HG03565 (cell line): ENCODE results near the gene PARN.
A peak's percentile ranks its signal among the peaks of the same experiment; 100 is the strongest.
"Not testable (repeated sequence)": the region's sequence is repeated elsewhere in the genome, so short reads cannot be mapped to it uniquely, and the experiment has no call there.

Experiments used
- ATAC-seq: cut with Tn5 transposase; IDR thresholded peaks from one replicate; pipeline ENCODE4 v1.9.1; 2021; ENCODE audit warnings: mild to moderate bottlenecking, moderate library complexity; ENCODE audit not compliant: unreplicated experiment

The PARN gene

DNA sequence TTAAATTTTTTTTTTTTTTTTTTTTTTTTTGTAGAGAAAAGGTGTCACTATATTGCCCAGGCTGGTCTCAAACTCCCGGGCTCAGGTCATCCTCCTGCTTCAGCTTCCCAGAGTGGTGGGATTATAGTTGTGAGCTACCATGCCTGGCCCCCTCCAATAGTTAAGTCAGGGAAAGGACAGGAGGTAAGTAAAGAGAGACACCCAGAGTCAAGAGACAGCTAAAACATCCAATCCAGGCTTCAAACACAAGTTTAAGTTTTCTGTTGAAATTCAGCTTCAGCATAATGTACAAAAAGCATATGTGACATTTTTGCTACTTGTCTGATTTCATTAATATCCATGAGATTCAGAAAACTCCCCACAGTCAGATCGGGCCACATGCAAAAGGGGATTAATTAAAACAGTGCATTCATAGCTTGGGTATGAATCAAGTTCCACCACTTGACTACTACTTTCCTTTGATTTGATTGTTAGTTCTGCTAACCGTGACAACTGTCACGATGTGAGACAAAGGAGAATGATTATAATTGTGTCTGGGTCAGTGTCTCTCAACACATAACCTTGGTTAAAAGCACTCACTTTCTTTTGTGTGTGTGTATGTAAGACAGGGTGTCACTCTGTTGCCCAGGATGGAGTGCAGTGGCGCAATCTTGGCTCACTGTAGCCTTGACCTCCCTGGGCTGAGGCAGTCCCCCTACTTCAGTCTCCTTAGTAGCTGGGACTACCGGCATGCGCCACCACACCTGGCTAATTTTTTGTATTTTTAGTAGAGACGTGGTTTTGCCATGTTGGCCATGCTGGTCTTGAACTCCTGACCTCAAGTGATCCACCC, 184.9 kb downstream of the PARN start:
- ATAC-seq: no peak

DNA sequence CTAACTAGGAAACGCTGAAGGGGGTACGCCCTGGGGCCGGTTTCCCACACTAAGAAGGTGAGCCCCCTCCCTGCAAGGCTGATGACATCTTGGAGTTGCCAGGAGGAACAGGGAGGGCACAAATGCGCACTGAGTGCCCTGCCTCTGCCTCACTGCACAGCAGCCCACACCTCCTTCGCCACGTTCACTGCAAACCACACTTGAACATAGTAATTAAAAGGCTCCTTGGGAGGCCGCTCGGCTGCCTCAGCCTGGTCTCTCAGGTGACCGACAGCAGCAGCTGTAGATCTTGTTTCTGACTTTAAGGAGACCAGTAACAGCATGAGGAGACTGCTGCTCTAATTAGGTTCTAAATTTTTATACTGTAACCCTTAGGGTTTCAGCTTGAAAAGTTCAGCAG, 188.5 kb downstream of the PARN start:
- ATAC-seq: not testable (repeated sequence)

DNA sequence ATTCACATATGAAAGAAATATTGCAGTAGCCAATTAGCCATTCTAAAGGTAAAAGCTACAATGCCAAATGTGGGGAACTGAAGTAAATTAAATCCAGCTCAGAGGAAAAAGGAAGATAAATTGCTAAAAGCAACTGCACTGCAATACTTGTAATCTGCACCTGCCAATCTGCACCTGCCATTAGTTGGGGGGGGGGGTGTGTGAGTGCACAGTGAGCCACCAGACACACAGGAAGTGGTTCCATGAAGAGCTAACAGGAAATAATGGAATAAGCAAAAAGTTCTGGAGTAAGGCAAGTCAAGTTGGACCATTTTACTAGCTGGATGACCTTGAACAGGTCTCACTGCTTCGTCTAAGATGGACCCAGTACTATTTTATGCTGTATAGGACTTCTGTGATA, 191.8 kb downstream of the PARN start:
- no peak for ATAC-seq

DNA sequence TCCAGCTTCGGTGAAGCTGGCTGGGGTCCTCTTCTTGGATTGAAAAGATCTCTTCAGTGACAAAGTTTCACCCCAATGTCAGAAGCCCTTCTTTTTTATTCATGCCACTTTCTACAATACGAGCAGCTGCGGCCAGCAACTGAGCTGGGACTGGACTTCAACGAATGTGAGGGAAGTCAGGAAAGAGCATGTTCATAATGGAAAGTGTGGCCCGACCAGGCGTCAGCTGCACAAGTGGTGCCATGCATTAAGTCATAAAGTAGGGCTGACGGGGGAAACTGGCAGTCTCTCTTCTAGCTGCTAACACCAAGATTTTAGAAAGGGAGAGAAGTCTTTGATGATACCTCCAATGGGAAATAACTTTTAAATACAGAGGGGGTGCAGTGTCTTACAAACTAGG, 192.6 kb downstream of the PARN start:
- no peak for ATAC-seq

DNA sequence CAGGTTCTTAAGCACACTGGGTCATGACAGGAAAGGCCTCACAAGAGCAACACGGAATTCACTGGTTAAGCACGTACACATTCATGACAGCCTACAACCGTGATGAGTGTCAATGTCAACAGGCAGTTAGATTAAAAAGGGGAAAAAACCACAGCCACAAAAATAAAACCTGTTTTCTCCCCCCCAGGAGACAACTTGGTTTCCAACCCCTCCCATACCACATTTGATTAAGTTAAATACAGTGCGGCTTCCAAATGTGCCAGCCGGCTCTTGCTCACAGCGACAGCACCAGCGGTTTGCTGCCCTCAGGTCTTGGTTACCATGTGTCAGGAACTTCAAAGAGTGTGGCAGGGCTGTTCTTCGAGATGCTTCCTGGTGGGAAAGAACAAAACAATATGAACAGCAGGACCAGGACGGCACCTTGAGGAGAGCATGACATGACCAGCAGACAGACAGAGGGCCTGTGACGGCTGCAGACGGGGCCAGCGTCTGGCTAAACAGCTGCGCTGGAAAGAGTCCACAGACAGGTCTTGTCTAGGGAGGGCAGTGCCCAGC, 193.6 kb downstream of the PARN start:
- no peak for ATAC-seq

DNA sequence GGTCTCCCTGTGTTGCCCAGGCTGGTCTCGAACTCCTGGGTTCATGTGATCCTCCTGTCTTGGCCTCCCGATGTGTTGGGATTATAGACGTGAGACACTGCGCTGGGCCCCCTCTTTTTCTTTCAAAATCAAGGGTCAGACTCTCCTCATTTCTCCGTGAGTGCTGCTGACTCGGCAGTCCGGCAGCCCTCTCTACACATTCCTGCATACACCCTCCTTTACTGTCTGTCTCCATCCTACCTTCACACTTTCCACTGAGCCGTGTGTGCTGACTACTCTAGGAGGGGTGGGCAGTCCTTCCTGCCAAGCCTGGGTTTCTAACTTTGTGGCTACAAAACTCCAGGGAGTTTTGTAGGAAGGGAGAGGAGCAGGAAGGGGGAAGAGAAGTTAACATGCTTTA, 195.2 kb downstream of the PARN start:
- ATAC-seq: no peak

DNA sequence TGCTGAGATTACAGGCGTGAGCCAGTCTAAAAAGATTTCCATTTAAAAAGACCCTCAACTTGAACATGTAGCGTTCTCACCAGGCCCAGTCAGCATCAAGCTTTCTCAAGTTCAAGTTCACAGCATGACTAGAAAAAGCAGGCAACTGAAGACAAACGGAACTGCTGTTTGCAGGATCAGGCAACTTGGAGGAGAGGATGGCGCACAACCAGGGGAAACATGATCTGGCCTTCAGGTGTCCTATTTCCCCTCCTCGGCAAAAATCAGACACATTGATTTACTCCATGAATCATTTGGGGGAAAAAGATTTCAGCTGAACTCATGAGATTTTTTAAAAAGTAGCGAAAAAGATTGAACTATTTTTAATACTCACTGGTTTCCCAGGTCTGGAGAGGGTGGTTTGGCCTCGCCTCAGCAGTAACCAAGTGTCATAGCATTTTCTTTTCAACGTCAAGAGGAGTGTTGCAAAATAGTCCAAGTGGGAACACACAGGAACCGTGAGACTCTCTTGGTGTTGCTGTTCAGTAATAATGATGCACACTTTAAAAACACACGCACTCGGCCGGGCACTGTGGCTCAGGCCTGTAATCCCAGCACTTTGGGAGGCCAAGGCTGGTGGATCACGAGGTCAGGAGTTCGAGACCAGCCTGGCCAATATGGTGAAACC, 201.0 kb downstream of the PARN start:
- not testable (repeated sequence) for ATAC-seq

DNA sequence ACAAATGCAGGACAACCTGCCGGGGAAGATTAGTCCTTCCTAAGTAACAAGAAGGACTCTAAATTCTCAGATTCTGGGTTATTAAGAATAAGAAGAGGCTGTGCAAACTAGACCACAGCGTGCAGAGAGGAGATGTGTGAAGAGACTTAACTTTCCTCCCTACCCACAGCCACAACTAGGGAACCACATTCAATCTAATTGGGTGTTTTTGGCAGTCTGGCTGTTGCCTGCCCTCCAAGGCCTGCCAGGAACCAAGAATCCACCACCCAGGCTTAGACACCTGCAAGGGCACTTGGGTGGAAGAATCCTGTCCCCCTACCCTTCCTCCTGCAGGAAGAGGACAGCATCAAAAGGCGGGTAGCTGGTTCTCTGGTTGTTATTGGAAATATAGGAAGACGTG, 202.0 kb downstream of the PARN start:
- no peak for ATAC-seq

DNA sequence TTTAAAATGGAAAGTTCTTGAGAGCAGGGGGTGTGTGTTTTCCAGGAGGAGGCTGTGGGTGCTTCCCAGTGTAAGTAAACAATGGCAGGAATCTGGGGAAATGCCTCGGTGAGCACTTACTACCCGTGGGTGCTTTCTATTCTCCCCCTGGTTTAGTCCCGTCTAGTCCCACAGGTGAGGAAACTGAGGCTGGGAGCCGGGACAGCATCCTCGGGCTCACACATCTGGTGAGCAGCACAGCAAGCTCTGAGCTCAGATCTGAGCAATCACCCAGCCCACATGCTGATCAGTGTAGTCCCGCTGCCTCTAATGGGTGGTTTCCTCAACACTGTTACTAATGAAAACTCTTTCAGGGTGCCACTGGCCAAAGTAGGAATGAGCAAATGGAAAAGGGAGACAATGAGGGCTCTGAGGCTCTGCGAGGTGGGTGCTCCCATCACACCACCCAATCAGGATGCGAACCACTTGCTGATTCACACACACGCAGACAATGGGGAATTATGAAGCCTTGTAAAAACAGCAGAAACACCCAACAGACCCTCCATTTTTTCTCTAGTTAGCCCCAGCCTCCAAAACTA, 202.6 kb downstream of the PARN start:
- ATAC-seq: no peak

DNA sequence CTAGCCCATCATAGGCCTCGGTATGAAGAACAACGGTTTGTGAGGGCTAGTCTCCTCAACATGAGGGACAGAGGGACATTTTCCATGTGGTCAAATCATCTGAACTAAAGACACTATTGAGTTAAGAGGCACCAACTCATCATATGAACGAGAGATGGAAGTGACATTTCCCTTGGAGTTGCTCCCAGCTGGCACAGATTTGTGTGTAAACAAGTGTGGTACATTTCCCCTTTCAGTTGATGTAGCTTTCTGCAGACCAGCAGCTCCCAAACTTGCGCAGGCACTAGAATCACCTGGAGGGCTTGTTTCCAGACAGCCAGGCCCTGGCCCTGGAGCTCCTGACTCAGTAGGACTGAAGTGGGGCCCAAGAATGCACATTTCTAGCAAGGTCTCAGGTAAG, 205.5 kb downstream of the PARN start:
- no peak for ATAC-seq

DNA sequence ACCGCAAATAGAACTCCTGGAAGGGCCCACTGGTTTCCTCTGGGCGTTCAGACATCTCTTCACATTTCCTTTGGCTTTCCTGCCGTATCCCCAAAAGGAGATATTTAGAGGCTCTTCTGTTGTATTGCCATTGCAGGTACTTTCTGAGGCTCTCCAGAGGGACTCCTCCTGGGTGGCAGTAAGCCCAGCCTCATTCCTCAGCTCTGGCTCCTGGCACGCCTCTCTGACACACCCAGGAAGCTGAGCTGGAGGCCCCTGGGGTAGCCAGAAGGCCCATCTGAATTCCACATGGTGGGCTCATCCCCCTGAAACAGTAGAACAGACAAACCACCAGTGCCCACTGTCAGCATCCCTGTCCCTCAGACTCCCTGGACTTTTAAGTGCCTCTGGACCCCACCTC, 206.7 kb downstream of the PARN start:
- no peak for ATAC-seq

DNA sequence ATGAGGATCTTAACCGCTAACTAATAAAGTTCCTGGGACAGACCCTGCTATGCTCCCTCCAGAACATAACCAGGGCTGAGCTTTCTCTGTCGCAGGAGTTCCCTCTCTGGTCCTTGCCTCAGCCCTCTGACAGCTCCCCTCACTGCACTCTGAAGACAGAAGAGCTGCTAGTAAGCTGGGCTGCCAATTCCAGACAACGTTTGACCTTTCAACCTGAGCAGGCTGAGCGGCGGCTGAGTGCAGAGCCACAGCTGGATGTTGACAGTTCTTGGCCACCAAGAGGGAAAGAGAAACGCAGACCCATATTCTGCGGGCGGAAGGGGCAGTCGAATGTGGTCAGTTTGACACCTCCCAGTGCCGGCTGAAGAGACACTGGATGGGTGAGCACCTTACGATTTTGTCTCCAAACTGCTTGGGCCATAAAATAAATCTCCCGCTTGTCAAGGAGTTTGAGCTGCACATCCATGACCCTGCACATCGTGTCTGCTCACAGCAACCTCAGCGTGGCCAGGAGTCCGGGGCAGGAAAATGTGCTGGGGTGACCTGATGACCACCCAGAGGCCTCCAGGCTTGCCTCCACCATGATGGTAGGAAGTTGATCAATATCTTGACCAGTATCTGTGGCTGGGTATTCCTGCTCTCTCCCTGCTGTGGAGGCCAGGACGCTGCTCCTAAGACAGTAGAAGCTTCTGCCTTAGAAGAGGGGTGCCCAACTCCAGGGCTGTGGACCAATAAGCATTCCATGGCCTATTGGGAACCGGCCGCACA, 209.2 kb downstream of the PARN start:
- ATAC-seq: no peak

DNA sequence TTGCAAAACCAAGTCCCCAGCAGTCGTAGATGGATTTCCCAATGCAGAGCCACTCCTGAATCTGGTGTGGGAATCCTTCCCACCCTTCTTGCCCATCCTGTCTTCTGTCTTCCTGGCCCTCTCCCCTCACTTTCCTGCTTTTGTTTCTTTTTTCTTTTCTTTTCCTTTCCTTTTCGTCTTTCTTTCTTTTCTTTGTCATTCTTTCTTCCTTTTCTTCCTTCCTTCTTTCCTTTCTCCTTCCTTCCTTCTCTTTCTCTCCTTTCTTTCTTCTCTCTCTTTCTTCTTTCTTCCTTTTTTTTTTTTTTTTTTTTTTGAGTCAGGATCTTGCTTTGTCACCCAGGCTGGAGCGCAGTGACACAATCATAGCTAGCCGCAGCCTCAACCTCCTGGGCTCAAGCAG, 209.8 kb downstream of the PARN start:
- ATAC-seq: not testable (repeated sequence)

DNA sequence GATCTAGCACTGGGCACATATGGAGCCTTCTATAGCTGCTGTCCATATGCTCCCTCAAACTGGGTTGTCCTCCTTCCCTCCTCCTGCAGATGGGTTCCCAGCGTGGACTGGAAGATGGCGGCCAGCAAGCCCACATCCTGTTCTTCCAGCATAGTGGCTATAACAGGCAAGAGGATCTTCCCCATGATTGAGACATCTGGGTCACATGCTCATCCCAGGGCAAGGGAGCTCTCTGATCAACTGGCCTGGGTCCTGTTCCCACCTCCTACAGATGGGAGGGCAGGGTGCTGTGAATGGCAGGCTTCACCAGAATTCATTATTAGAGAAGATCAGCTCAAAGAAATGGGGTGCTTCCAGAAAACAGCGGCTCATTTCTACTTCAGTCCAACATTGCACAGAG, 210.2 kb downstream of the PARN start:
- ATAC-seq: no peak

DNA sequence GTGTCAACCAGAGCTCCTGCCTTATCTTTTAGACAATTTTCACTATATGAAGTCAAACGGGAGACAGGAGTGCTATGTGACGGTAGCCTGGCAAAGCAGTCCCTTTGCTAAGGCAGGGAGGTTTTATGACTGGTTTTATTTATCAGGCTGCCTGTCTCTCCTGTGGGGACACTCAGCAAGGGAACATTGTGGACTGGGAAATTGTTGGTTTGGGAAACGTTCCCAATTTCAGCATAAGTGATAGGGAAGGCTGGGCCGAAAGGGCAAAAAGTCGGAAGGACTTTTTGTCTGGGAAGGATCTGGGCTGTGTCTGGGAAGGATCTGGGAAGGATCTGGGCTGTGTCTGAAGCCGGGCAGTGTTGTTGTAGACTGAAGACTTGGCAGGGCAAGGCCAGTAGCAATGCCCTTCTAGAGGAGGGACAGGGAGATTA, 211.2 kb downstream of the PARN start:
- ATAC-seq: no peak

DNA sequence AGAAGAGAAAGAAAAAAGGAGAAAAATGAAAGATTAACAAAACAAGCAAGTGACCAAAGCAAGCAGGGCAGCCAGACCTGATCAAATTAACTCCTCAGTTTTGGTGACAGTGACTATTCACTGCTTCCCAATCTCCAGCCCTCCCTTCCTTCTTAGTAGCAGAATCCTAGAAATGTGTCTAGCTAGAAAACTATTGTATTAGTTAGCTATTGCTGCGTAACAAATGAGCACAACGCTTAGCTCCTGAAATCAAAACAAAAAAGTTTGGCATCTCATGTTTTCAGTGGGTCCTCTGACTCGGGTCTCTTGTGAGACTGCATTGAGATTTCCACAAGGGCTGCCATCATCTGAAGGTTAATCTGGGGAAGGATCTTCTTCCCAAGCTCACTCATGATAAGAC, 213.9 kb downstream of the PARN start:
- ATAC-seq: no peak

DNA sequence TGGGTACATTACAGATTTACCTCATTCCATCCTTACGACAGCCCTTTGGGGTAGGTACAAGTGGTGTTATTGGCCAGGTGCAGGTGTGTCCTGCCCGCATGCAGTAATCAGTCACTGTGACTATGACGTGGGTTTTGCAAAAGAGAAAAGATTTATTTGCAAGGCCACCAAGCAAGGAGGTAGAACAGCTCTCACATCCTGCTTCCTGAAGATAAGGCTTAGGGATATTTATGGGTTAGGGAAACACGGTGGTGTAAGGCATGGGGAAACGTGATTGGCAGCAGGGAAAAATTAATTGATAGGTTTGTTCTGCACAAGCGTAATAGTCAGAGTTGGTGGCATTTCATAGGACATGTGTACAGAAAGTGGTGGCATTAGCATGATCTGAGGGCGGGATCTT, 214.8 kb downstream of the PARN start:
- no peak for ATAC-seq

DNA sequence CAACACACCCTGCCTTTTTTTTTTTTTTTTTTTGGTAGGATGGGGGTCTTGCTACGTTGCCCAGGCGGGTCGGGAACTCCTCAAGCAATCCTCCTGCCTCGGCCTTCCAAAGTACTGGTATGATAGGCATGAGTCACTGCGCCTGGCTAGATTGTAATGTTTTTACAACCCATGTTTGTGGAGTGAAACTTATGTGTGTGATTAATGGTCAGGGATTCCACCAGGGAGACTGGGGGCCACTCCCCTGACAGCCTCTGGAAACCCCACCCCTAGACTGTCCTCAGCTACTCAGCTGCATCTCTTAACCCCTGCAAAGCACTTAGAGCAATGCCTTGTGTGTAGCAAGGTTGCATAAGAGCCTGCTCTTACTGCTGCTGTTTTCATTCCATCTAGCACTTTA, 220.5 kb downstream of the PARN start:
- ATAC-seq: no peak

DNA sequence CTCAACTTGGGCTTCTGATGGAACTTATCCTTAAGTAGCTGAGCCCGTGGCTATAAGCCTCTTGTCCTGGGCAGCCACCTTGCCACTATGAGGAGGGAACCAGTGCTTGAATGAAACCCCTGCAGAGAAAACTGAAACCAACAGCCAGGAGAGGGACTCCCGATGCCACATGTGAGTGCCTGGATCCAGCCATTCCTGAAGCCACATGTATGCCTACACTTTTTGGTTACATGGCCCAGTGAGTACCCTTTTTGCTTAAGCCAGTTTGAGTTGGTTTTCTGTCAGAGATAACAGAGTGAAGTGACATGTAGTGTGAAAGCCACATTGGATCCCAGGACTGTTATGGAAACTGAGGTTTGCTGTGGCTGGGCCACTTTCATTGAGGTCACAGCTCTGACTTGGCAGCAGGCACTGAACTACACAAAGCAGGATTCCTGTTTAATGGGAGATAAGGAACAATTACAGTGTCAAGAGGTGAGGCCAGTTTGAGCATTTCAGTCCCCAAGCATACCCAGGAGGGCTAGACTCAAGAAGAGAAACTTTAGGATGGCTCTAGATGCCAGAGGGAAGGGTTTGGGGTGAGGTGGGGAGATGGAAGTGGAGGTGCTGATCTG, 222.2 kb downstream of the PARN start:
- no peak for ATAC-seq

DNA sequence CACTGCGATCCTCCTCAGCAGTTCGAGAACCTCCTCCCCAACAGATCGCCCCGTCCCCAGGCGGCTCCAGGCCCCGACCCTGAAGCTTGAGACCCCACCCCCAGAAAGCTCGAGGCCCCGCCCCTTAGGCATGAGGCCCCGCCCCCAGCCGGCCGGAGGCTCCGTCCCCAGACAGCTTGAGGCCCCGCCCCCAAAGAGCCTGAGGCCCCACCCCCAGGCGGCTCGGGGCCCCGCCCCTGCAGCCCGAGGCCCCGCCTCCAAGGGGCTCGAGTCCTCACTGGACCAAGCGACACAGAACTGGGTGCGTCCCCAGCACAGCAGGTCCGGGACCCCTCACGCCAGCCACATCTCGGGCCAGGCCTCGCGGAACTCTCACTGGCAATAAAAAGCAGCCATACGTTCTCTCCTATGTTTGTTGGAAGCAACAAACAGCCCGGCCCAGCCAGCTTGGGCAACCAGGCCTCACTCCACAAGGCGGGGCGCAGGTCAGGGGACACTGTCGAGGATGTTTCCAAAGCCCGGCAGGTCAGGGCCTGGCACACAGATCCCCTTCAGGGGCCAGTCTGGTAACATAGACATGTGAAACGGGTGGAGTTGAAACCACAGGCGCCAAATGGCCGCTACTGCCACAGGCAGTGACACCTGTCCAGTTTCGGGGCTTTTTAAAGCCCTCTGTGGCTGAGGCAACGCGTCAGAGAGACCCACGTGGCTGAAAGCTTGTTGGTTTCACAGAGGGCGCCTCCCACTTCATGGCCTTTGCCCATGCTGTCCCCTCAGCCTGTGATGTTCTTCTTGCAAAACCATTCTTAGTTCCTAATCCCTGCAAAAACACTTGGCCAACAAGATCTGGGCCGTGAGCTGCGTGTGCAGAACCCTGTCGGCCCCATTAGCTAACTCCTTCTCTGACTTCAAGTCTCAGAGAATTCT, 224.2 kb downstream of the PARN start:
- ATAC-seq: peak; percentile 85
